Upper lobe of left lung (tissue), 4 donors: ENCODE results near the gene SGPL1.

ENCODE experiments used
- EP300 ChIP-seq, 4 donors: sonication (generic); formaldehyde crosslinking; IDR thresholded peaks; one replicate each; pipeline ENCODE4 v1.5.1; 2017; ENCODE audit warnings: antibody characterized with exemption in 4 of 4, control low read depth in 2 of 4
- POLR2A ChIP-seq, 4 donors: fragments of 450-650 bp; IDR thresholded peaks; one replicate each; pipeline ENCODE4 v1.5.1; 2016 to 2017; ENCODE audit warnings: antibody characterized with exemption in 4 of 4, mild to moderate bottlenecking in 2 of 4
- POLR2AphosphoS5 ChIP-seq, 2 donors: sonication (generic); formaldehyde crosslinking; IDR thresholded peaks; one replicate each; pipeline ENCODE4 v1.5.1; 2017; ENCODE audit warnings: antibody characterized with exemption in 2 of 2
- TF ChIP-seq, protein P1 (sequence below), 6 experiments: fragments of 450-650 bp in 4 of 6; fragments of 200-600 bp in 2 of 6; sonication (generic) in 2 of 6; IDR thresholded peaks; one replicate each; pipeline ENCODE4 v1.5.1; 2016 to 2019; ENCODE audit warnings: antibody characterized with exemption in 6 of 6

DNA sequence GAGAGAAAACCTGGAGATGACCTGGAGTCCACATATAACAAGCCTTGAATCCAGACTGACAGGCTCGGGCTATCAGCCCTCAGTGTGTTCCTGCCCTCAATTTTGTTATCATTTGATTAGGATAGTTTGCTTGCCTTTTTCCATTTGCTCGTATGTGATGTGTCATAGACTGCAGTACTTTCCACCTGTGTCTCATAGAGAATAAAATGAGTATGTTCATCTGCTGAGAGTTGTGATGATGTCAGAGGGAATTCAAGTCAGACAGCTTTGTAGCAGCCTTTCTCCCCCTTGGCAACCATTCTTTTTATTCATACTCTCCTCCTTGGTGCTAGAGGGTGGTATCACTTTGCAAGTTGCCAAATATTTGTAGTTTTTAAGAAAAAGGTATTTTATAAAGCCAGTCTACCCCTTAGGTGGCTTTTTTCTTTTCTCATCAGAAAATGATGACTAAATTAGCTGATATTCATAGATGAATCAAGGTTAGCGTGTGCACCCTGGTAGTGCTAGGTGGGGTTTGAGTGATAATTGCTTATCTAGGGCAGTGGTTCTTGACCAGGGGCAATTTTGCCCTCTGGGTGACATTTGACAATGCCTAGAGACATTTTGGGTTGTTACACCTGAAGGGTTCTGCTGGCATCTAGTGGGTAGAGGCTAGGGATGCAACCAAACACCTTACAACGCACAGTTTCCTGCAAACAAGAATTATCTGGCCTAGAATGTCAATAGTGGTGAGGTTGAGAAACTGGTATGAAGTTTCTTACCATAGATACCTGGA is 5.4 kb downstream of the SGPL1 start:
- TF ChIP-seq, protein P1, sequence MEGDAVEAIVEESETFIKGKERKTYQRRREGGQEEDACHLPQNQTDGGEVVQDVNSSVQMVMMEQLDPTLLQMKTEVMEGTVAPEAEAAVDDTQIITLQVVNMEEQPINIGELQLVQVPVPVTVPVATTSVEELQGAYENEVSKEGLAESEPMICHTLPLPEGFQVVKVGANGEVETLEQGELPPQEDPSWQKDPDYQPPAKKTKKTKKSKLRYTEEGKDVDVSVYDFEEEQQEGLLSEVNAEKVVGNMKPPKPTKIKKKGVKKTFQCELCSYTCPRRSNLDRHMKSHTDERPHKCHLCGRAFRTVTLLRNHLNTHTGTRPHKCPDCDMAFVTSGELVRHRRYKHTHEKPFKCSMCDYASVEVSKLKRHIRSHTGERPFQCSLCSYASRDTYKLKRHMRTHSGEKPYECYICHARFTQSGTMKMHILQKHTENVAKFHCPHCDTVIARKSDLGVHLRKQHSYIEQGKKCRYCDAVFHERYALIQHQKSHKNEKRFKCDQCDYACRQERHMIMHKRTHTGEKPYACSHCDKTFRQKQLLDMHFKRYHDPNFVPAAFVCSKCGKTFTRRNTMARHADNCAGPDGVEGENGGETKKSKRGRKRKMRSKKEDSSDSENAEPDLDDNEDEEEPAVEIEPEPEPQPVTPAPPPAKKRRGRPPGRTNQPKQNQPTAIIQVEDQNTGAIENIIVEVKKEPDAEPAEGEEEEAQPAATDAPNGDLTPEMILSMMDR (IDR thresholded peaks at IDR 0.05): no peak
- TF ChIP-seq POLR2A (IDR thresholded peaks at IDR 0.05) (no peak), POLR2AphosphoS5 (IDR thresholded peaks at IDR 0.05) (no peak), EP300 (IDR thresholded peaks at IDR 0.05) (no peak)
